ENCODE data around the gene CD44. TPM values are rescaled to one million over a fixed set of nuclear protein-coding genes. Genes with fewer than 3 reads are reported as not detected.

Gene CD44
- total and polyA plus RNA-seq, 2 experiments from 2014 or later: 405 to 519 TPM

GRCh38 chr11:35272391-35272902 lies 133.5 kb downstream of the CD44 start:
- Histone ChIP-seq H4K20me1 (ENCODE audit: insufficient read depth) (no peaks in the 10 kb centered on the region), H3K4me3 (no peak overlapping the region), H3K4me2 (ENCODE audit: unreplicated experiment) (no peak overlapping the region), H3K36me3 (ENCODE audit: low read depth) (no peaks in the 10 kb centered on the region), H2AFZ (no peak overlapping the region), H3K9me3 (ENCODE audit: low read depth) (no peaks in the 10 kb centered on the region), H3K27me3 (replicated peaks; ENCODE audit: insufficient read depth) (no peaks in the 10 kb centered on the region), H3K79me2 (ENCODE audit: insufficient read depth) (no peaks in the 10 kb centered on the region), H3K9me2 (ENCODE audit: insufficient read depth) (no peaks in the 10 kb centered on the region), H3F3A (ENCODE audit: insufficient read depth) (peaks cover 11% of the 10 kb centered on the region), H3K9ac (no peak overlapping the region), H3K27ac (no peak overlapping the region), H3K4me1 (ENCODE audit: insufficient read depth) (peaks cover 28% of the 10 kb centered on the region)
- no peak for TF ChIP-seq EZH2phosphoT487 (IDR thresholded peaks at IDR 0.05; ENCODE audit: insufficient read depth, low read depth)
- TF ChIP-seq EZH2 (IDR thresholded peaks at IDR 0.05; ENCODE audit: insufficient read depth, poor library complexity, severe bottlenecking): no peak
- in situ Hi-C loops (cut with MboI): no loop called here
- WGBS, 2 experiments (ENCODE audit: low coverage in 1 of 2, low lambda C conversion rate in 2 of 2, missing lambda C conversion rate in 2 of 2): 92 to 97% methylated on average over 5 of the region's 5 CpGs
- DNase-seq: no peak

- Histone ChIP-seq H3K9me2 (ENCODE audit: insufficient read depth) (no peaks in the 10 kb centered on the region), H3K79me2 (ENCODE audit: insufficient read depth) (no peaks in the 10 kb centered on the region), H3K9me3 (ENCODE audit: low read depth) (no peaks in the 10 kb centered on the region), H3K9ac (no peak overlapping the region), H3K4me3 (no peak overlapping the region), H3K36me3 (ENCODE audit: low read depth) (no peaks in the 10 kb centered on the region), H4K20me1 (ENCODE audit: insufficient read depth) (no peaks in the 10 kb centered on the region), H3F3A (ENCODE audit: insufficient read depth) (peaks cover 6% of the 10 kb centered on the region; the same call in 1 of the 2 replicates), H3K4me2 (ENCODE audit: unreplicated experiment) (peak overlapping the region; percentile 37), H3K4me1 (ENCODE audit: insufficient read depth) (peaks cover 22% of the 10 kb centered on the region), H3K27ac (peak overlapping the region; percentile 16), H2AFZ (0 out of 2 replicates have a peak overlapping the region, but pooled peaks have one; percentile 26), H3K27me3 (replicated peaks; ENCODE audit: insufficient read depth) (no peaks in the 10 kb centered on the region)
- TF ChIP-seq EZH2 (IDR thresholded peaks at IDR 0.05; ENCODE audit: insufficient read depth, poor library complexity, severe bottlenecking) (no peak), EZH2phosphoT487 (IDR thresholded peaks at IDR 0.05; ENCODE audit: insufficient read depth, low read depth) (no peak)
- peak; percentile 71 for DNase-seq
- in situ Hi-C loops (cut with MboI): no loop called here
- 33 to 40% methylated on average over 6 of the region's 6 CpGs for WGBS, 2 experiments (ENCODE audit: low coverage in 1 of 2, low lambda C conversion rate in 2 of 2, missing lambda C conversion rate in 2 of 2)
These were observed 136.2 kb downstream of the CD44 start for GRCh38 chr11:35274909-35275785.

- Histone ChIP-seq H4K20me1 (ENCODE audit: insufficient read depth) (no peaks in the 10 kb centered on the region), H3K9ac (no peak overlapping the region), H3K4me2 (ENCODE audit: unreplicated experiment) (no peak overlapping the region), H3K27me3 (replicated peaks; ENCODE audit: insufficient read depth) (no peaks in the 10 kb centered on the region), H3K27ac (peak overlapping the region; percentile 16), H3K4me1 (ENCODE audit: insufficient read depth) (peaks cover 22% of the 10 kb centered on the region), H3K79me2 (ENCODE audit: insufficient read depth) (no peaks in the 10 kb centered on the region), H3K9me3 (ENCODE audit: low read depth) (no peaks in the 10 kb centered on the region), H3K9me2 (ENCODE audit: insufficient read depth) (no peaks in the 10 kb centered on the region), H2AFZ (no peak overlapping the region), H3F3A (ENCODE audit: insufficient read depth) (peaks cover 6% of the 10 kb centered on the region; the same call in 1 of the 2 replicates), H3K36me3 (ENCODE audit: low read depth) (no peaks in the 10 kb centered on the region), H3K4me3 (no peak overlapping the region)
- 12 to 13% methylated on average over 1 of the region's 1 CpG for WGBS, 2 experiments (ENCODE audit: low coverage in 1 of 2, low lambda C conversion rate in 2 of 2, missing lambda C conversion rate in 2 of 2)
- in situ Hi-C loops (cut with MboI): no loop called here
- peak; percentile 24 for DNase-seq
- no peak for TF ChIP-seq EZH2 (IDR thresholded peaks at IDR 0.05; ENCODE audit: insufficient read depth, poor library complexity, severe bottlenecking)
- no peak for TF ChIP-seq EZH2phosphoT487 (IDR thresholded peaks at IDR 0.05; ENCODE audit: insufficient read depth, low read depth)
These were observed 136.8 kb downstream of the CD44 start for GRCh38 chr11:35275786-35276170.

GRCh38 chr11:35276396-35277145 lies 137.6 kb downstream of the CD44 start:
- Histone ChIP-seq H3K79me2 (ENCODE audit: insufficient read depth) (no peaks in the 10 kb centered on the region), H3K9me2 (ENCODE audit: insufficient read depth) (no peaks in the 10 kb centered on the region), H3K36me3 (ENCODE audit: low read depth) (no peaks in the 10 kb centered on the region), H3K4me1 (ENCODE audit: insufficient read depth) (peaks cover 22% of the 10 kb centered on the region), H3K27me3 (replicated peaks; ENCODE audit: insufficient read depth) (no peaks in the 10 kb centered on the region), H3F3A (ENCODE audit: insufficient read depth) (peaks cover 6% of the 10 kb centered on the region; the same call in 1 of the 2 replicates), H3K27ac (0 out of 2 replicates have a peak overlapping the region, but pooled peaks have one; percentile 16), H3K4me3 (no peak overlapping the region), H3K9me3 (ENCODE audit: low read depth) (no peaks in the 10 kb centered on the region), H3K4me2 (ENCODE audit: unreplicated experiment) (no peak overlapping the region), H2AFZ (no peak overlapping the region), H3K9ac (no peak overlapping the region), H4K20me1 (ENCODE audit: insufficient read depth) (no peaks in the 10 kb centered on the region)
- WGBS, 2 experiments (ENCODE audit: low coverage in 1 of 2, low lambda C conversion rate in 2 of 2, missing lambda C conversion rate in 2 of 2): 76 to 81% methylated on average over 2 of the region's 2 CpGs
- peak; percentile 53 for DNase-seq
- TF ChIP-seq EZH2phosphoT487 (IDR thresholded peaks at IDR 0.05; ENCODE audit: insufficient read depth, low read depth): no peak
- in situ Hi-C loops (cut with MboI): no loop called here

Measured in GM23248 (cell line).